T-helper 17 cell (primary cell): Measurements from ENCODE around the gene ATP6V0C. TPM values are rescaled to one million over a fixed set of nuclear protein-coding genes. Genes with fewer than 3 reads are reported as not detected.

Source experiments
- ATAC-seq: fragments of 150-1000 bp; cut with Tn5 transposase; 2 replicates; pipeline ENCODE4 v1.10.0; 2021; ENCODE audit warnings: mild to moderate bottlenecking, moderate library complexity
- DNase-seq, 3 donors: peaks; one replicate each; pipeline versions ENCODE4 v3.0.0 to v3.0.0-alpha.2; 2020 to 2021
- H3K9me3 ChIP-seq: one replicate; pipeline ENCODE4 v1.7.0; 2013; ENCODE audit warnings: low read length, mild to moderate bottlenecking; ENCODE audit not compliant: control insufficient read depth, poor library complexity, severe bottlenecking
- H3K27ac Mint-ChIP-seq: one replicate; pipeline ENCODE4 v1.8.0; 2022; ENCODE audit warnings: mild to moderate bottlenecking, moderate library complexity, mixed read lengths
- H3K27me3 Mint-ChIP-seq: one replicate; pipeline ENCODE4 v1.8.0; 2022; ENCODE audit warnings: mixed read lengths
- H3K36me3 Mint-ChIP-seq: one replicate; pipeline ENCODE4 v1.8.0; 2022; ENCODE audit warnings: low read depth, mixed read lengths
- H3K4me1 Mint-ChIP-seq: one replicate; pipeline ENCODE4 v1.8.0; 2022; ENCODE audit warnings: mild to moderate bottlenecking, mixed read lengths
- H3K4me3 Mint-ChIP-seq: one replicate; pipeline ENCODE4 v1.8.0; 2022; ENCODE audit warnings: mild to moderate bottlenecking, moderate library complexity, mixed read lengths
- total RNA-seq, 4 donors: library from RNA in 2 of 4; stranded (reverse) in 2 of 4; gene quantifications; one replicate each; pipeline ENCODE4 v1.2.3 and lab custom pipeline; 2022 to 2026

The ATP6V0C gene
- total RNA-seq, 2 donors from 2014 or later = 188 to 189 TPM

DNA sequence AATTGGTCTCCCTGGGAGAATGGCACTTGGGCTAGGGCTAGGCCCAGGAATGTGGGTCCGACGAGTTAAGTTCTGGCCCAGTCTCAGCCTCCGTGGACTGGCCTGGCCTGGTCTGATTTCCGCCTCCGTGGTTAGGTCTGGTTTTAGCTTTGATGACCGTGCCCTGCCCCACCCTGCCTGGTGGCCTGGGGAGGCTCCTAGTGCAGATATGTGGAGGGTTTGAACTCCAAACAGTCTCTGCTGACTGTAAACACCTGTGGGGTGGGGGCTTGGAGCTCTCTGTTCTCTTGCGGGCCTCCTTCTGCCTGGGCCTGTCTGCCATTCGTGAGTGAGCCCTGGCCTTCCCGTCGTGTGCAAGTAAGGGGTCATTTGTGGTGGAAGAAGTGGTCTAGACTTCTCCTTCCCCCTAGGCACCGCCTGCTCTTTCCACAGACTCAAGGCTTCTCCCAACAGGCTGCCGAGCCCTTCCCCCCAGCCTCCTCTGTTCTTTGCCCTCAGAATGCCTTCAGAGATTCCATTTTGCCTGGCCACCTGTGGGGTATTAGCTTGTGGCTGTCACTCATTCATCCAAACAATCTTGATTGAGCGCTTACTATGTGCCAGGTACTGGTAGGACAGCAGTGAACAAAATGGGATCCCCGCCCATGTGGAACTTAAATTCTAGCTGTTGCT, 1.6 kb downstream of the ATP6V0C start:
- Mint-ChIP-seq H3K4me1 (peaks cover 55% of the 10 kb centered on the region), H3K27ac (peak overlapping the region; percentile 95), H3K4me3 (peak overlapping the region; percentile 93), H3K36me3 (peaks cover 6% of the 10 kb centered on the region), H3K27me3 (no peaks in the 10 kb centered on the region)
- ATAC-seq = no peak
- DNase-seq = no peak
- H3K9me3 ChIP-seq = no peaks in the 10 kb centered on the region

- ATAC-seq = no peak
- peaks cover 6% of the 10 kb centered on the region for H3K36me3 Mint-ChIP-seq
- H3K4me3 Mint-ChIP-seq = peak overlapping the region; percentile 93
- H3K27ac Mint-ChIP-seq = peak overlapping the region; percentile 95
- no peaks in the 10 kb centered on the region for H3K27me3 Mint-ChIP-seq
- no peaks in the 10 kb centered on the region for H3K9me3 ChIP-seq
- no peak for DNase-seq
- H3K4me1 Mint-ChIP-seq = peaks cover 53% of the 10 kb centered on the region
Observed at GRCh38 chr16:2516391-2517240, 2.9 kb downstream of the ATP6V0C start.

DNA sequence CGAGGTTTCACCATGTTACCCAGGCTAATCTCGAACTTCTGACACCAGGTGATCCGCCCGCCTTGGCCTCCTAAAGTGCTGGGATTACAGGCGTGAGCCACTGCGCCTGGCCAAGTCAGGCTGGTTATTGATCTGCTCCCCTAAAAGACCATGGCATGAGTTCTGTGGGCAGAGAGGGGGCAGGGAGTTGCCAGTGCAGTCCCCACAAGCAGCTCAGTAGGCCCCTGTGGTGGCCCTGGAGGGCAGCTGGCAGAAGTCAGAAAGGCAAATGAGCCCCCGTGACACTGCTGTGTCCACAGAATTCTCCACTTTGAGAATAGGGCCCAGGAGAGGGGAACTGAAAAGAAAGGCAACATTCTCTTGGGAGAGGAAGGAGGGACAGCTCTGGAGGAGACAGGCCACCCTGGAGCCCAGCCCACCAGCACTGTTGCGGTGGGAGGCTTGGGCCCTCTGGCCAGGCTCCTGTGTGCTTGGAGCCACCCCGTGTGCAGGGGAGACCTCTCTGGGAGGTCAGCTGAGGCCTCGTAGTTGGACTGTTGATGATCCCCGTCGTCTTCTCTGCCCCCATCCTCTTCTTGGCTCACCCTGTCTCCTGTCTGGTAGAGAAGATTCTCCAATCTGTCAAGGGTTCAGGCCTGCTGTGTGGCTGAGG, 4.3 kb downstream of the ATP6V0C start:
- Mint-ChIP-seq H3K27ac (peak overlapping the region; percentile 95), H3K36me3 (peaks cover 6% of the 10 kb centered on the region), H3K4me1 (peaks cover 44% of the 10 kb centered on the region), H3K4me3 (peak overlapping the region; percentile 19), H3K27me3 (no peaks in the 10 kb centered on the region)
- DNase-seq (no peak), ATAC-seq (no peak)
- no peaks in the 10 kb centered on the region for H3K9me3 ChIP-seq

DNA sequence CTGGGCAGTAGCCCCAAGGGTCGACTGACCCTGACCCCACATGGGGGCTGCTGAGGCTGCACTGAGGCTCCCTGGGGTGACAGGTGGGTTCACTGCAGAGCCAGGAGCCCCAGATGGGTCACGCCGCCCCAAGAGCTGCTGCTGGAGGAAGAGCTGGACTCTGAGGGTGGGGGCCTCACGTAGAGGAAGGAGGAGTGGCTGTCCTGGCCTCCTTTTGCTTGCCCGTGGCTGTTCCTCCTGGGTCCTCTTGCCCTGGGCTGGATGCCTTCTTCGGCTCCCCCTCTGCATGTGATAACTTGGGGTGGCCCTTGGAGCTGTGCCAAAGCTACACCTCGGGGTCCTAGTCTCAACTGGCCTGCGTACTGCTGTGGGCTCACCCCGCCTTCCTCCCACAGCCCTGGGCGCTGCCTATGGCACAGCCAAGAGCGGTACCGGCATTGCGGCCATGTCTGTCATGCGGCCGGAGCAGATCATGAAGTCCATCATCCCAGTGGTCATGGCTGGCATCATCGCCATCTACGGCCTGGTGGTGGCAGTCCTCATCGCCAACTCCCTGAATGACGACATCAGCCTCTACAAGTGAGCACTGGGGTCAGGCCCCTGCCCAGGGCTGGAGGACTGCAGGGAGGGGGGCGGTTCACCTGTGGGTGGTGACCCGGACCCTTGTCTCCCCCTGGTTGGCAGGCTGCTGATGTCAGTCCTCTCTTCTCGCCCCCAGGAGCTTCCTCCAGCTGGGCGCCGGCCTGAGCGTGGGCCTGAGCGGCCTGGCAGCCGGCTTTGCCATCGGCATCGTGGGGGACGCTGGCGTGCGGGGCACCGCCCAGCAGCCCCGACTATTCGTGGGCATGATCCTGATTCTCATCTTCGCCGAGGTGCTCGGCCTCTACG, 5.3 kb downstream of the ATP6V0C start:
- peak overlapping the region; percentile 88 for H3K4me3 Mint-ChIP-seq
- peaks cover 46% of the 10 kb centered on the region for H3K4me1 Mint-ChIP-seq
- peak overlapping the region; percentile 91 for H3K27ac Mint-ChIP-seq
- no peaks in the 10 kb centered on the region for H3K9me3 ChIP-seq
- H3K36me3 Mint-ChIP-seq = peaks cover 6% of the 10 kb centered on the region
- DNase-seq (no peak), ATAC-seq (no peak)
- no peaks in the 10 kb centered on the region for H3K27me3 Mint-ChIP-seq

DNA sequence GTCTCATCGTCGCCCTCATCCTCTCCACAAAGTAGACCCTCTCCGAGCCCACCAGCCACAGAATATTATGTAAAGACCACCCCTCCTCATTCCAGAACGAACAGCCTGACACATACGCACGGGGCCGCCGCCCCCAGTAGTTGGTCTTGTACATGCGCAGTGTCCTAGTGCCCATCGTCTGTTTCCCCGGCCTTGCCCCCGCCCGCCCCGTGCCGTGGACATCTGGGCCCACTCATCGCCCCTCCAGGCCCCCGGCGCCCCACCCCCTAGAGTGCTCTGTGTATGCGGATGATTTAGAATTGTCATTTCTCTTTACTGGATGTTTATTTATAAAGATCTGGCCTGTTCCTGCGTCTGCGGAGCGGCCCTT, 5.9 kb downstream of the ATP6V0C start:
- peaks cover 46% of the 10 kb centered on the region for H3K4me1 Mint-ChIP-seq
- H3K27ac Mint-ChIP-seq = peak overlapping the region; percentile 91
- DNase-seq (no peak), ATAC-seq (no peak)
- no peaks in the 10 kb centered on the region for H3K9me3 ChIP-seq
- H3K27me3 Mint-ChIP-seq = no peaks in the 10 kb centered on the region
- peak overlapping the region; percentile 88 for H3K4me3 Mint-ChIP-seq
- H3K36me3 Mint-ChIP-seq = peaks cover 9% of the 10 kb centered on the region

- peak within 1 kb of the TSS; percentile 91 for H3K27ac Mint-ChIP-seq
- H3K36me3 Mint-ChIP-seq = peaks cover 9% of the 10 kb centered on the region
- no peaks in the 10 kb centered on the region for H3K9me3 ChIP-seq
- peak; percentile 83 to 89 (median 87) for DNase-seq
- H3K27me3 Mint-ChIP-seq = no peaks in the 10 kb centered on the region
- ATAC-seq = peak; percentile 62
- peak within 1 kb of the TSS; percentile 92 for H3K4me3 Mint-ChIP-seq
- H3K4me1 Mint-ChIP-seq = peaks cover 44% of the 10 kb centered on the region
Observed at GRCh38 chr16:2520097-2520783, 6.5 kb downstream of the ATP6V0C start, which contains the start of gene AMDHD2. Gene AMDHD2, plus strand, starts transcription at chr16:2520371. Its CDS starts 88 bp downstream, at chr16:2520459.

- peaks cover 37% of the 10 kb centered on the region for H3K4me1 Mint-ChIP-seq
Observed at GRCh38 chr16:2520784-2521531, 7.2 kb downstream of the ATP6V0C start.

DNA sequence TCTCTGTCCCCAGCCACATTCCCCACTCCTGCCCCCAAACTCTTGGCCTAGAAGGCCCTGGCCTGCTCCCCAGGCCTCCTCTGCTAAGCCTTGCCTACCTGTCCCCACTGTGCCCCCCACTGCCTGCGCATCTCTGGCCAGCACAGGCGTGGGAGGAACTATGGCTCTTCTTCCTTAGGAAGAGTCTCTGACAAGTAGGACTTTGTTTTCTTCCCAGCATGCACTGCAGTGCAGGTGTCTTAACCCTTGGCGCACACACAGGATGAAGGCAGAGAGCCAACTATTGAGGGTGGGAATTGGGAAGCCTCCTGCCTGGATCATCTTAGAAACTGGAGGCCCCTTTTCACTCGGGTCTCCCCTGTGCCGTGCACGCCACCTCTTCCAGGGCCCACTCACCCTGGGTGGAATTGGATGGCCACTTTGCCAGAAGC, 10.1 kb downstream of the ATP6V0C start:
- DNase-seq (no peak), ATAC-seq (no peak)
- H3K27me3 Mint-ChIP-seq = no peaks in the 10 kb centered on the region
- peaks cover 20% of the 10 kb centered on the region for H3K4me1 Mint-ChIP-seq
- peaks cover 7% of the 10 kb centered on the region for H3K36me3 Mint-ChIP-seq
- H3K4me3 Mint-ChIP-seq = no peak overlapping the region
- peak overlapping the region; percentile 80 for H3K27ac Mint-ChIP-seq
- H3K9me3 ChIP-seq = no peaks in the 10 kb centered on the region

More at GRCh38 chr16:2520784-2521531, 7.2 kb downstream of the ATP6V0C start:
- ATAC-seq (peak; percentile 84), DNase-seq (peak; percentile 58 to 73 (median 64))
- Mint-ChIP-seq H3K27me3 (no peaks in the 10 kb centered on the region), H3K4me3 (peak overlapping the region; percentile 92), H3K27ac (peak overlapping the region; percentile 91), H3K36me3 (peaks cover 9% of the 10 kb centered on the region)
- H3K9me3 ChIP-seq = no peaks in the 10 kb centered on the region

DNA sequence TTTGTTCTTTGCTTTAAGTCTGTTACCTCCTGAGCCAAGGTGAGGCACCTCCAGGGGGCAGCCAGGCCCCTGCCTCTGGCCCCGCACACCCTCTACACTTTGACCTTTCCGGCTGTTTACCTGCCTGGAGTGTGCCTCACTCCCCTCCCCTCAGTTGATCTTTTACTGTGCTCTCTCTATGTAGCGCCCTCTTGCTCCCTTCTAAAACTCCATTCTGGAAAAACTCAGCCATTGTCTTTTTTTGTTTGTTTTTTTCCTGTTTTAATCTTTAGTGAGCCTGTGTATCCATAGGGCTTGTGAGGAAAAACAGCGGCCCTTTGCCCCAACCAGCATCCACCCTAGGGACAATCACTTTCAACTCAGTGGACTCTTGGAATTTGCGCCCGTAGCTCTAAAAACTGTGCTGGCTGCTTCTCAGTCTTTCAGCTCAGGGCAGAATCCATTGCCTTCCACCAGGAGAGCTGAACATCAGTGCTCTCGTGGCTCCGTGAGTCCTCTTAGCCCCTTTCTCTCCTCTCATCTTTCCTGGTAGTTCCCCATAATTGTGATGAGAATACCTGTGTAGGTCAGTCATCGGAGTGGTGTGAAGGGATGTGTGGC, 10.7 kb downstream of the ATP6V0C start:
- Mint-ChIP-seq H3K27me3 (no peaks in the 10 kb centered on the region), H3K27ac (peak overlapping the region; percentile 47), H3K4me1 (peaks cover 17% of the 10 kb centered on the region), H3K4me3 (no peak overlapping the region), H3K36me3 (peaks cover 7% of the 10 kb centered on the region)
- ATAC-seq (no peak), DNase-seq (no peak)
- no peaks in the 10 kb centered on the region for H3K9me3 ChIP-seq

DNA sequence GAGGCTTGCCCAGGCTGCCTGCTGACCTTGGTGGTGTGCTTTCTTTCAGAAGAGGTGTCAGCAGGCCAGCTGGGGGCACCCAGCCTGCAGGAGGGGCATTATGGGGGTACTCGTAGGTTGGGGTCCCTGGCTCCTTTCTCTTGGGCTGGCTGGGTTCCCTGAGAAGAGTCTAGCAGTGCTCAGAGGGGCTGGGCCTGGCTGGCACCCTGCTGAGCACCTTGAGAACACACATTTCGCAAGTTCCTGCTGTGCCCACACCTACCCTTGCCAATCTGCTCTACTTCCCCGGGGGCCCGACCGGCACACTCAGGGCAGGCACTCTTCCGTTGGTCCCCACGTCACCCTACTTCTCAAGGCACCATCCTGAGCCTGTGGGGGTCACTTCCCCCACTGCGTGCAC, 12.4 kb downstream of the ATP6V0C start:
- no peak overlapping the region for H3K27ac Mint-ChIP-seq
- peak in 1 of 3 donors; percentile 1 for DNase-seq

GRCh38 chr16:2527071-2527783, 13.5 kb downstream of the ATP6V0C start:
- no peaks in the 10 kb centered on the region for H3K27me3 Mint-ChIP-seq
- DNase-seq (no peak), ATAC-seq (no peak)
- peaks cover 5% of the 10 kb centered on the region for H3K36me3 Mint-ChIP-seq
- no peak overlapping the region for H3K27ac Mint-ChIP-seq
- no peaks in the 10 kb centered on the region for H3K9me3 ChIP-seq
- peaks cover 15% of the 10 kb centered on the region for H3K4me1 Mint-ChIP-seq
- peak overlapping the region; percentile 61 for H3K4me3 Mint-ChIP-seq

More for the DNA sequence above, 12.4 kb downstream of the ATP6V0C start:
- H3K4me1 Mint-ChIP-seq = peaks cover 14% of the 10 kb centered on the region
- H3K4me3 Mint-ChIP-seq = no peak overlapping the region
- no peaks in the 10 kb centered on the region for H3K27me3 Mint-ChIP-seq
- ATAC-seq = no peak
- H3K9me3 ChIP-seq = no peaks in the 10 kb centered on the region
- peaks cover 5% of the 10 kb centered on the region for H3K36me3 Mint-ChIP-seq
